HG03064 (cell line): ENCODE measurements around the gene SSBP4.

Experiments used
- ATAC-seq: cut with Tn5 transposase; IDR thresholded peaks from one replicate; pipeline ENCODE4 v1.9.1; 2021; ENCODE audit warnings: low read depth; ENCODE audit not compliant: unreplicated experiment

Gene SSBP4

DNA sequence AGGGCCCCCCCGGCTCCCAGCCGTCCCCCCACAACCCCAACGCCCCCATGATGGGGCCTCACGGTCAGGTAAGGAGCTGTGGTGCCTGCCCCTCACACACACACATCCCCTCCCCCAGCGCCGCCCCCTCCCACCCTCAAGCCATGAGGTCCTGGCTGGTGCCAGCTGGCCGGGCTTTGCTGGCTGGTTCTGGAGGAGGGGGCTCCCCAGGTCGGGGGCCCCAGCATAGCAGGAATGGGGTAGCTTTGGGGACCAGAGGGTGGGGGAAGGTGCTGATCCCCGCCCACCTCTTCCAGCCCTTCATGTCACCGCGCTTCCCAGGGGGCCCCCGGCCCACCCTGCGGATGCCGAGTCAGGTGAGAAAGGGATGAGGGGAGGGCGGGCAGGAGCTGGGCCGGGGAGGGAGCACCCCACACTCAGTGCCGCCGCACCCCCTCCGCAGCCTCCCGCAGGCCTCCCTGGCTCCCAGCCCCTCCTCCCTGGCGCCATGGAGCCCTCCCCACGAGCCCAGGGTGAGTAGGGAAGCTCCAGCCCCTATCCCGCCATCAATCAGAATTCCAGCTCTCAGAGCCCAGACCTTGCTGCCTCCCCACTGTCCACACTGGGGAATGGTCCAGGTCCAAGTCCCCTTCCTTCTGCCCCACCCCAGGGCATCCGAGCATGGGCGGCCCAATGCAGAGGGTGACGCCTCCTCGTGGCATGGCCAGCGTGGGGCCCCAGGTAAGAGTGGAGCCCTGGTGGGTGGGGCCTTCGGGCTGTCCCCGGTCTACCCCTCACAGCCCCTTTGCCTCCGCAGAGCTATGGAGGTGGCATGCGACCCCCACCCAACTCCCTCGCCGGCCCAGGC, 12.4 kb downstream of the SSBP4 start:
- ATAC-seq, result no peak

GRCh38 chr19:18432275-18433014, 13.2 kb downstream of the SSBP4 start:
- ATAC-seq, result no peak

GRCh38 chr19:18433015-18433691, 14.0 kb downstream of the SSBP4 start:
- ATAC-seq, result no peak

GRCh38 chr19:18433735-18434398, 14.7 kb downstream of the SSBP4 start:
- no peak for ATAC-seq

DNA sequence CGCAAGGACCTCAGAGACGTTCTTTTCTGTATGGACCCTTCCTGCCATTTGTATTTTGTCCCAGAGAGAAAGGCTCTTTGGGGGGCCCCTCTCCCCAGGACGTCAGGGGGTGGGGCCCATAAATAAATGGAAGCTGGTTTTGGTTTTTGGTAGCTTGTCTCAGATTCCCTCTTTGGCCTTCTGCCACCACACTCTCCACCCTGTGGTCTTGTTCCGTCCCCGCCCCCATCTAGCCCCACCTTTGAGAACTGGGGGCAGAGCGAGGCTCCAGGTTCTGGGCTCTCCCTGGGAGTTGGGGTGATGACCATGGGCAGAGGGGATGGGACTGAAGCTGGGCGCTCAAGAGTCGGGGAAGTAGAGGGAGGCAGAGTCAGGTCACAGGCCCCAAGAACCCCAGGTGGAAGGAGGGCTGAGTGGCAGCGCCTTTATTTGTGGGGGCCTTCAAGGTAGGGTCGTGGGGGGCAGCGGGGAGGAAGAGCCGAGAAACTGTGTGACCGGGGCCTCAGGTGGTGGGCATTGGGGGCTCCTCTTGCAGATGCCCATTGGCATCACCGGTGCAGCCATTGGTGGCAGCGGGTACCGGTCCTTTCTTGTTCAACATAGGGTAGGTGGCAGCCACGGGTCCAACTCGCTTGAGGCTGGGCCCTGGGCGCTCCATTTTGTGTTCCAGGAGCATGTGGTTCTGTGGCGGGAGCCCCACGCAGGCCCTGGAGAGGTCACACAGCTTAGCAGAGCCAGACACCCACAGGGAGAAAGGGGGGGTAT, 15.4 kb downstream of the SSBP4 start:
- no peak for ATAC-seq

- ATAC-seq, result no peak
These were observed 16.1 kb downstream of the SSBP4 start for GRCh38 chr19:18435178-18435841.

DNA sequence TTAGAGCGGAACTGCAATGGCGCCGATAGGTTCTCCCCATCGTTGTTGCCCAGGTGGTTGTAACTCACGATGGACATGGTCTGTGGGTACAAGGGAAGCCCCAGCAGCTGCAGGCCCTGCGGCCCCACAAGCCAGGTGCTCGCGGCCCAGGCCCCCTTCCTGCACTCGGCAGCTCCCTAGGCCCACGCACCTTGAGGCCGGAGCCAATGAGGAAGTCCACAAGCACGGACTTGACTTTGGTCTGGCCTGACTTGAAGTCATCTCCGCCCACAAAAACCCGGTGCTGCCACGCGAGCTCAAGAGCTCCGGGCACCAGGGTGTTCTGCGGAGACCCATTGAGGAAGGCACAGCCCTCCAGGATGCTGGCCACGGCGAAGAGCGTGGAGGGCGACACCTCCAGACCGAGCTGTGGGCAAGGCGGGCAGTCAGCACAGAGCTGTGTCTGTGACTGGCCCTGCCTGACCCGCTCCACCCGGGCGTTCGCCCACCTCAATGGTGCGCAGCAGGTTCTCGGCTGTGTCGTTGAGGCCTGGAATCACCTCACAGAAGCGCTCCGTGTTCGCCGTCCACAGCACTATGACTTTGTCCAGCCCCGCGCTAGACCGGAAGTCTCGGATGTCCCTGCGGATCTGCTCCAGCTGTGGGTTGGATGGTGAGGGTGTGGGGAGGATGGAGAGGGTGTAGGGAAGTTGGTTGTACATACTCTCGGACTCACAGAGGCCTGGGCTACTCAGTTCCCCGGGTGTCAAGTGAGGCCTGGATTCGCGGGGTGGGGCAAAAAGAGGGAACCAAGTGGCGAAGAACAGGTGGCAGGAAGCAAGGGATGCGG, 16.9 kb downstream of the SSBP4 start:
- ATAC-seq, result no peak

GRCh38 chr19:18436671-18437490, 17.7 kb downstream of the SSBP4 start:
- ATAC-seq, result no peak

- ATAC-seq, result no peak
These were observed 18.5 kb downstream of the SSBP4 start, which contains the start of gene ISYNA1 for GRCh38 chr19:18437491-18438330. Gene ISYNA1 (minus strand): TSS chr19:18438133. CDS start chr19:18437979, 154 bp downstream.

GRCh38 chr19:18438331-18439024, 19.3 kb downstream of the SSBP4 start:
- ATAC-seq, result no peak

GRCh38 chr19:18439025-18439909, 20.1 kb downstream of the SSBP4 start:
- ATAC-seq, result no peak

- ATAC-seq, result no peak
These were observed 20.7 kb downstream of the SSBP4 start for GRCh38 chr19:18439910-18440237.

DNA sequence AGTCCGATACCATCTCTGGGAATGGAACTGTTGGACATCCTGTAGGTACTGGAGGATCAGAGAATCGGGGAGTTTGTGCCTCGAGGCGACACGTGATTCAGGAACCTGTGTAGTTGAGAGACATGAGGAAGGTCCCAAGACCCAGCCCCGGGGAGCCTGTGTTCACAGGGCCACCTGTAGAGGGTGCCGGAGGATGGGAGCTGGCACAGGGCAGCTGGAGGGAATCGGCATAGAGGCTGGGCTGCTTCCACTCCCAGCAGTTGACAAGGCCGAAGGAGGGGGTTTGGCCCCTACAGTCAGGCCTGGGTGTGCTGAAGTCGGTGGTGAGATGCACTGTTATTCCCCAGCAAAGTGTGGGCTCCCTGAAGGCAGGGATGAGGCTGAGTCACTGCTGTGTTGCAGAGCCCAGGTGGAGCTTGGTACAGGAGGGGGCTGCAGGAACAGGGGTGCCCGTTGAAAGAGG, 21.2 kb downstream of the SSBP4 start:
- no peak for ATAC-seq

- ATAC-seq, result no peak
These were observed 22.0 kb downstream of the SSBP4 start for GRCh38 chr19:18440936-18441803.
